Right cardiac atrium (tissue), 5 donors: ENCODE data around the gene MORN1. TPM values are rescaled to one million over a fixed set of nuclear protein-coding genes. Genes with fewer than 3 reads are reported as not detected.

ENCODE experiments used
- ATAC-seq, 2 donors: fragments of 200-7000 bp; cut with Tn5 transposase; one replicate each; pipeline versions ENCODE4 v1.8.0 to v1.9.1; 2020; ENCODE audit warnings: moderate library complexity in 2 of 2, mild to moderate bottlenecking in 1 of 2
- DNase-seq, 3 donors: peaks; one replicate each; pipeline ENCODE4 v3.0.0-alpha.2; 2020
- H3K27ac ChIP-seq: one replicate; pipeline ENCODE4 v1.5.1; 2013; ENCODE audit warnings: mild to moderate bottlenecking, low read length, control low read depth, moderate library complexity
- H3K27me3 ChIP-seq: one replicate; pipeline ENCODE4 v1.6.1; 2013; ENCODE audit not compliant: control insufficient read depth, insufficient read depth
- H3K4me1 ChIP-seq: one replicate; pipeline ENCODE4 v1.6.1; 2013; ENCODE audit warnings: low read length; ENCODE audit not compliant: control insufficient read depth, insufficient read depth
- H3K4me3 ChIP-seq: one replicate; pipeline ENCODE4 v1.5.1; 2013; ENCODE audit warnings: low read length, control low read depth
- H3K9me3 ChIP-seq: one replicate; pipeline ENCODE4 v1.6.1; 2013; ENCODE audit warnings: low read length; ENCODE audit not compliant: control insufficient read depth
- WGBS: extraction: QIAGEN DNeasy Blood & Tissue Kit; methylation state at CpG from one replicate; pipeline ENCODE4 v1.1.7; 2013; 5-methylcytosine and 5-hydroxymethylcytosine counted together
- intact Hi-C, 4 donors: fragments of 100-400 bp; cut with DNase I; formaldehyde crosslinking; loops; one replicate each; pipeline versions ENCODE4 v1.11.0 to v1.14.0; 2022 to 2023
- polyA plus RNA-seq: library from polyadenylated mRNA; stranded (reverse); fragments of 200-250 nt; gene quantifications from one replicate; pipeline ENCODE4 v1.2.3, GENCODE V29; 2013
- total RNA-seq, 4 donors: library from RNA; stranded (reverse); fragmentation: NEBNext Ultra II Directional; extraction: Animal tissue kit (Norgen Biotek cat#: 25700); gene quantifications; one replicate each; pipeline ENCODE4 v1.2.1, GENCODE V29; 2021
- donor health status: healthy with polysubstance abuse.
- donor health status: DM: no; HTN: yes; CAD: no.
- donor health status: DM: no; HTN: no; CAD: no.
- donor health status: DM: no; HTN: yes; CAD: no; lungs with severe emphysema.
- donor health status: DM: yes; HTN: yes; CAD: no.

The MORN1 gene
- total and polyA plus RNA-seq, 5 donors = 3.2 to 5.1 (median 4.1) TPM

GRCh38 chr1:2322581-2323211 lies 68.7 kb downstream of the MORN1 start:
- peak; percentile 70 to 85 (median 80) for DNase-seq
- H3K27me3 ChIP-seq = no peaks in the 10 kb centered on the region
- H3K4me3 ChIP-seq = no peak overlapping the region
- H3K9me3 ChIP-seq = no peaks in the 10 kb centered on the region
- intact Hi-C loops = no loop called here
- WGBS = 56% methylated on average over 41 of the region's 41 CpGs
- peaks cover 10% of the 10 kb centered on the region for H3K4me1 ChIP-seq
- H3K27ac ChIP-seq = peak overlapping the region; percentile 57
- peak; percentile 40 to 48 for ATAC-seq

DNA sequence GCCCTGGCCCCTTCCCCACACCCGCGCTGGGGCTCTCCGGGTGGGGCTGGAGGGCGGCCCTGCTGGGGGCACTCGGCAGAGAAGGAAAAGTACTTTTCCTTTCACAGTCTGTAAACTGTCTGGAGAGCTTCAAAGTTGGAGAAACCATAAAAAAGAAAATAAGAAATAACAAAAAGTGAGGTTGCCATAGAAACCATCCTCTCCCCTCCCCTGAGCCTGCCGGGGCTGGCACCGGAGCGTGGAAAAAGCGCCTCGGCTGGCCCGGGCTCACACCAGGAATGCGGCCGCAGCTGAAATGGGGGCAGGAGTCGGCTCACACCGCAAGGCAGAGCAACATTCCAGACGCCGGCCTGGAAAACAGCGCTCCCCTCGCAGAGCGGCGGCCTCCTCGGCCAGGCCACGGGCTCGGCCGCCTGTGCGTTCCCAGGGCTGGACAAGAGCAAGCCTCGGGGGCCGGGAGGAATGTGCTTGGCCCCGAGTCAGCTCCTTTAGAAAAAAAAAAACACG lies 69.2 kb downstream of the MORN1 start:
- DNase-seq (peak; percentile 88 to 95 (median 94)), ATAC-seq (peak; percentile 79)
- Histone ChIP-seq H3K27ac (peak overlapping the region; percentile 57), H3K9me3 (no peaks in the 10 kb centered on the region), H3K4me3 (no peak overlapping the region), H3K4me1 (peaks cover 10% of the 10 kb centered on the region), H3K27me3 (no peaks in the 10 kb centered on the region)
- WGBS = 8% methylated on average over 30 of the region's 30 CpGs
- intact Hi-C loops = no loop called here

DNA sequence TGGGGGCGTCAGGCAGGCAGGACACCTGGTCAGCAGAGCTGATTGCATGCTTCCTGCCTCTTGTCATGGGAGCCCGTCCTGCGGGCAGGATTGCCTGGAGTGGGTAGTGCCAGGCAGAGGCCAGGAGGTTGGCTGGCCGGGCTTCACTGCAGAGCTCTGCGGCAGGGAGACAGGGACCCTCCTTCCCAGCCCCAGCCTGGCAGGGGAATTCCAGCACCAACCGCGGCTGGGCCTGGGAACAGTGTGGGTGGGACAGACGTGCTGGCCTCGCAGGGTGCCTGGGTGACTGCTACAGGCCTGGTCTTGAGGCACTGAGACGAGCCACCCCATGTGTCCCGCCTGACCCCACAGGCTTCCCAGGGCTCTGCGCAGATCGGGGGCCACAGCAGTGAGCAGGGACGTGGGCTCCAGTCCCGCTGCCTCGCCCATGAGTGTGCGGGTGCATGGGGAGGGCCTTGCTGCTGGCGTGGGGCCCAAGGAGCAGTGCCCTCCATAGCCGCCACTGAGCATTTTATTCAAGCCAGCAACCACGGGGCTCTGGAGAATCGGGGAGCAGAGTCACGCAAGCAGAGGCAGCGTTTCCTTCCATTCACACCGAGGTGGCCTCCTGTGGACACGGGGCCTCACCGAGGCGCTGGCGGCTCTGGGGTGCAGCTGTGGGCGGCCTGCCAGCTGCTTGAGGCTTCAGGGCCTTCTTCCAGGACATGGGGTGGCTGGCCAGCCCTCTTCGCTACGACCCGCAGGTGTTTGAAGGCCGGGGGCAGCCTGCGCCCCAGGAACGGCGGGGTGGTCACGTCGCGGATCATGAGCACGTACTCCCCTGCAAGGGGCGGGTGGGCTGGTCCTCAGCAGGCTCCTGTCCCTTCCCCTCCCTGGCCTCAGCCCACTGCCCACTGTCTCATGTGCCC lies 70.3 kb downstream of the MORN1 start:
- peak overlapping the region; percentile 5 for H3K27ac ChIP-seq
- no peaks in the 10 kb centered on the region for H3K9me3 ChIP-seq
- intact Hi-C loops = no loop called here
- H3K4me3 ChIP-seq = no peak overlapping the region
- H3K27me3 ChIP-seq = no peaks in the 10 kb centered on the region
- peaks cover 10% of the 10 kb centered on the region for H3K4me1 ChIP-seq
- DNase-seq (no peak), ATAC-seq (no peak)
- WGBS = 69% methylated on average over 41 of the region's 41 CpGs

DNA sequence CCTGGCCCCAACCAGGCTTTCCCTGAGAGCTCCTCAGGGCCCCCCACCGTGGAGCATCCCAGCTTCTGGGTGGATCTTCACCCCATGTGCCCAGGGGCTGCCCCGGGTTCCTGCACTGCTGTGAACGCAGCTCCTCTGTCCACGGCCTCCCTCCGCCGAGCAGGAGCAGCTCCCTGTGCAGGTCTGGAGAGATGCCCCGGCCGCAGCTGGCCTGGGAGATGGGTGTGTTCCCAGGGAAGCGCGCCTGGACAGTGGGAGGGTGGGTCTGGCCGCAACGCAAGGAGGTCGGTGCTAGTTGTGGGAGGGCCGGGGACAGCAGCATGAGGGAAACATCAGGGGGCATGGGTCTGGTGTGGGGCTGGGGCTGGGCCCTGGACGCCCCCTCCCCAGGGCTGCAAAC lies 71.3 kb downstream of the MORN1 start:
- Histone ChIP-seq H3K4me1 (peaks cover 10% of the 10 kb centered on the region), H3K4me3 (no peak overlapping the region), H3K27ac (no peak overlapping the region), H3K27me3 (no peaks in the 10 kb centered on the region), H3K9me3 (no peaks in the 10 kb centered on the region)
- ATAC-seq = no peak
- intact Hi-C loops = no loop called here
- WGBS = 63% methylated on average over 15 of the region's 15 CpGs
- peak; percentile 55 to 85 (median 83) for DNase-seq

GRCh38 chr1:2319291-2319690 lies 72.1 kb downstream of the MORN1 start:
- Histone ChIP-seq H3K27me3 (no peaks in the 10 kb centered on the region), H3K4me1 (peaks cover 10% of the 10 kb centered on the region), H3K9me3 (no peaks in the 10 kb centered on the region), H3K27ac (peak overlapping the region; percentile 8), H3K4me3 (no peak overlapping the region)
- 70% methylated on average over 21 of the region's 21 CpGs for WGBS
- DNase-seq (no peak), ATAC-seq (no peak)
- intact Hi-C loops = loop anchor here in 1 of 4 donors (10.0 kb wide), 1 partner anchor 124 kb away; the partner anchor contains the start of gene FAAP20

DNA sequence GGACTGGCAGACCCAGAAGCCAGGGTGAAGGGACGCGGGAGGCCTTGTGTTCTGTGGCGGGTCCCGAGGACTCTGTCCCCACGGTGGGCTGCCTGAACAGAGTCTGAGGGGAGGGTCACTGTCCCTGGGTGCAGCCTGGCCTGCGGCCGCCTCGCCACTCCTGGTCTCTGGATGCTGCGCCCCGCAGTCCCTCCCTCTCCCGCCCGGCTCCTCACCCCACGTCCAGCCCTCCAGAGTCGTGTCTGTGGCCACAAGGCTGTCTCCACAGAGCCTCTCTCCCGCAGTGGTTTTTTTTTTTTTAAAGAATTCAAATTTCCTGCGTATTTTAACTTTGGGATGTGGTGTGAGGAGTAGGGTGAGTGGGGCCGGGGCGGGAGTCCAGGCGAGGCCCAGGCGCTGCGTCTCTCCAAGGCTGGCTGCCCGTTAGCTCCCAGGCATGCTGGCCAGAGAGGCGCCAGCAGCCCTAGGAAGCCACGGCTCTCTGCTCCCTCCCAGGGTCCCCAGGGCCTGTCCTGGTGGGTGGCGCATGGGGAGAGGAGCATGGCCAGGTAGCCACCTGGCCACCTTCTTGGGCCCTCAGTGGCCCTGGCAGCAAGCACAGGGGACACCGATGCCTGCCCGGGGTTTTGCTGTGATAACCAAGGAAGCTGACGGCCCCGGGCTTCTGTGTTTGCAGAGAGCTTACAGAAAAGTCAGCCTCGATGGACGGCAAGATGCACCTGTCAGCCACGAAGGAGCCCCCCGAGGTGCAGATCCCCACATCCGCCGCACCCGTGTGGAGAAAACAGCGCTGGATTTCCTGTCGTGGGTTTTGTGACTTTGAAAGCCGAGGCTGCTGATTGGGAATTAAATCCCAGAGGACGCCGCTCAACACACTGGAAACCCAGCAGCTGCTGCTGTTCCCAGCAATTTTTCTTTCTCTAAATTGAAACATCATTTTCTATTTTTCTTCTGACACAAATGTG lies 72.8 kb downstream of the MORN1 start:
- DNase-seq (peak; percentile 44 to 84 (median 78)), ATAC-seq (no peak)
- no peaks in the 10 kb centered on the region for H3K27me3 ChIP-seq
- no peak overlapping the region for H3K4me3 ChIP-seq
- no peaks in the 10 kb centered on the region for H3K9me3 ChIP-seq
- intact Hi-C loops = loop anchor here in 1 of 4 donors (10.0 kb wide), 1 partner anchor 124 kb away; the partner anchor contains the start of gene FAAP20
- H3K27ac ChIP-seq = no peak overlapping the region
- peaks cover 10% of the 10 kb centered on the region for H3K4me1 ChIP-seq
- WGBS = 59% methylated on average over 41 of the region's 41 CpGs

DNA sequence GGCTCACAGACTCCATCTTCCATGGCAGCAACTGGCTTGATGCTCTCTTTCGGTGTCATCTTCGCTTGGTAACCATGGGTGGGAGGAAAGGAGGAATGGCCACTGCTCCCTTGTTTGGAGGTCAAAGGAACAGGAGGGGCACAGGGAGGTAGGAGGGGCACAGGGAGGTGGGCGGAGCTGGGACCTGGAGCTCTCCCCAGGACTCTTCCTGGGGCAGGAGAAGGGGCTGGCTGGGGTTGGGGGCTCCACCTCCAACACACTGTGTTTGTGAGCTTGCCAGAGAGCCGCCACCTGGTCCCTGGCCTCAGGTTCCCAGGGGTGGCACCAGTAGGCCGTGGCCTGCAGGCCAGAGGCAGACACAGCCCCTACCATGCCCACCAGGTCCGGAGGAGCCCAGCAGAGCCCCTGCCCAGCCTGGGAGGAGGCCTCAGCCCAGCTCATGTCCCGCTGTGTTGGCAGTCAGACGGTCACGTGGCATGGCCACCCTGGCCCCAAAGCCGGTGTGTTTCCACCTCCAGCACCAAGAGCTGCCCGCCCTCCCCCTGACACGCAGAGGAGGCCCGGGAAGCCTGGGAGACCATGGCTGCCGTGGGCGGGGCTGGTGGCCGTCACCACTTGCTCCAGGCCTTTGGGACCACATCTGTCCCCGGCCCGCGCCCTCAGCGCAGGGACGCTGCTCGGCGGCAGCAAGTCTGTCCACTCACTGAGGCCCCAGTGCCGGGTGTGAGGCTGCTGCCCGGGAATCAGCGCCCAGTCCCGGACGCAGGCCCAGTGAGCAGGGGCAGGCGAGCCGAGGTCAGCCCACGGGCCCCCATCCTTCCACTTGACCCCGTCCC lies 73.9 kb downstream of the MORN1 start:
- Histone ChIP-seq H3K4me3 (no peak overlapping the region), H3K4me1 (peaks cover 8% of the 10 kb centered on the region), H3K9me3 (no peaks in the 10 kb centered on the region), H3K27ac (no peak overlapping the region), H3K27me3 (no peaks in the 10 kb centered on the region)
- intact Hi-C loops = loop anchor here in 1 of 4 donors (10.0 kb wide), 1 partner anchor 123 kb away; the partner anchor contains the start of gene FAAP20
- WGBS = 82% methylated on average over 32 of the region's 32 CpGs
- no peak for ATAC-seq
- DNase-seq = peak in 1 of 3 donors; percentile 65

- peak in 1 of 3 donors; percentile 76 for DNase-seq
- Histone ChIP-seq H3K4me1 (peaks cover 11% of the 10 kb centered on the region), H3K27ac (peak overlapping the region; percentile 19), H3K4me3 (no peak overlapping the region), H3K9me3 (no peaks in the 10 kb centered on the region), H3K27me3 (no peaks in the 10 kb centered on the region)
- intact Hi-C loops = loop anchor here in 1 of 4 donors (10.0 kb wide), 1 partner anchor 122 kb away; the partner anchor contains the start of gene FAAP20
- 67% methylated on average over 16 of the region's 16 CpGs for WGBS
- no peak for ATAC-seq
Observed at GRCh38 chr1:2316451-2316961, 74.8 kb downstream of the MORN1 start.

DNA sequence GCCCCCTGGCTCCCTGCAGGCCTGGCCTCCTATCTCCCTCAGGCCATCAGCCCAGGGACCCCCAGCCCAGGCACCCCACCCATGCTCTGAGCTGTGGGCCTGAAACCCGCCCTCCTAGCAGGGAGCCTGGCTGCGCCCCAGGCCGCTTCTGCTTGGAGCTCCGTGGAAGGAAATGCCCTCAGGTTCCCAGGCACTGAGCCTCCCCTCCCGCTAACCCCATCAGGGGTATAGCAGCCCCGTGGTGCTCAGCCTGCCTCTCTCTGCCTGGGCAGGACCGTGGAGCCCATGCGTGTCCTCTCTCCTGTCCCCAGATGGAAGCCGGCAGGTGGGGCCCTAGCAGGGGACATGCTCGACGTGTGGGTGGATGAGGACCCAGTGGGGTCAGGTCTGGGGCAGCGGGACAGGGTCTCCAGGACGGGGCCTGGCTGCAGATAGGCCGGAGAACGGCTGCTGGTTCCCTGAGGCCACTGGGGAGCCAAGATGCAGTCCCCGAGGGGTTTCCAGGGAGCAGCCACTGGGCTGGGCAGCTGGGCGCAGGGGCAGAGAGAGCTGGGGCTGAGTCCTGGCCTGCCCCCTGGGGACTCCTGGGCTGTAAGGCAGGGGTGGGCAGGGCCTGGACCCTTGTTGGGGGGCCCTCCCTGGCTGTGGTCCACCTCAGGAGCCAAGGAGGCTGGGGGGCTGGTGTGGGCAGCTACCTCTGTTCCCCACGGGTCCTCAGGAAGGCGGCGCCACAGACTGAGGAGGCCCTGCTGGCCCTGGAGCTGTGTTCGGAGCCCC lies 75.5 kb downstream of the MORN1 start:
- peak overlapping the region; percentile 19 for H3K27ac ChIP-seq
- 66% methylated on average over 21 of the region's 21 CpGs for WGBS
- ATAC-seq (no peak), DNase-seq (no peak)
- intact Hi-C loops = loop anchor here in 1 of 4 donors (10.0 kb wide), 1 partner anchor 121 kb away; the partner anchor contains the start of gene FAAP20
- no peak overlapping the region for H3K4me3 ChIP-seq
- peaks cover 5% of the 10 kb centered on the region for H3K4me1 ChIP-seq
- H3K27me3 ChIP-seq = no peaks in the 10 kb centered on the region
- no peaks in the 10 kb centered on the region for H3K9me3 ChIP-seq
